ENCODE data around the gene MRPL44. TPM values are rescaled to one million over a fixed set of nuclear protein-coding genes. Genes with fewer than 3 reads are reported as not detected.

Gene MRPL44
- total and polyA plus RNA-seq, 2 of the 13 experiments (the other 11 are each of a cell fraction or from before 2014, with no cell fraction given) = 38.4 to 78.0 TPM

- TF ChIP-seq ZNF24 (IDR thresholded peaks at IDR 0.05) (0 out of 2 replicates have a peak, but pooled peaks have one; percentile 10), TFDP1 (CRISPR knock-in tag; IDR thresholded peaks at IDR 0.05; ENCODE audit: borderline replicate concordance) (peak; percentile 83; the same call in 1 of the 2 replicates), ZNF3 (CRISPR knock-in tag; IDR thresholded peaks at IDR 0.05) (peak; percentile 80; the same call in 1 of the 2 replicates), SMAD3 (CRISPR knock-in tag; IDR thresholded peaks at IDR 0.05) (peak; percentile 91), CEBPZ (IDR thresholded peaks at IDR 0.05; ENCODE audit: low read length) (no peak), ZNF275 (CRISPR knock-in tag; IDR thresholded peaks at IDR 0.05; ENCODE audit: borderline replicate concordance) (peak; percentile 78), EHMT2 (IDR thresholded peaks at IDR 0.05; ENCODE audit: borderline replicate concordance, low read depth, low read length) (no peak), CCDC6 (CRISPR knock-in tag; IDR thresholded peaks at IDR 0.05) (peak; percentile 98), GTF2F1 (IDR thresholded peaks at IDR 0.05; ENCODE audit: low read length) (no peak), U2AF1 (optimal IDR thresholded peaks at IDR 0.05; ENCODE audit: low read depth, low read length) (peak; percentile 89), NFAT5 (CRISPR knock-in tag; IDR thresholded peaks at IDR 0.05) (no peak; the same call in none of the 2 replicates), ZNF724P (CRISPR knock-in tag; IDR thresholded peaks at IDR 0.05; ENCODE audit: borderline replicate concordance) (peak; percentile 85; the same call in 1 of the 2 replicates), ZNF337 (CRISPR knock-in tag; IDR thresholded peaks at IDR 0.05; ENCODE audit: borderline replicate concordance, low read depth) (peak; percentile 75; the same call in 1 of the 2 replicates), ZNF430 (CRISPR knock-in tag; IDR thresholded peaks at IDR 0.05) (peak; percentile 98)
Observed at GRCh38 chr2:223944703-223945531, 12.3 kb upstream of the MRPL44 start, which contains the start of gene WDFY1 (continued).

All from HepG2 (cell line).